Sigmoid colon (tissue), 7 donors: ENCODE results near the gene PDE1C. TPM values are rescaled to one million over a fixed set of nuclear protein-coding genes. Genes with fewer than 3 reads are reported as not detected.

ENCODE experiments used
- DNase-seq: peaks from one replicate; pipeline ENCODE4 v3.0.0-alpha.2; 2019
- H3K27ac ChIP-seq, 4 donors: fragments of 200-600 bp; sonication (generic); one replicate each; pipeline ENCODE4 v1.5.1; 2016 to 2019; ENCODE audit warnings: mild to moderate bottlenecking in 1 of 4
- H3K27me3 ChIP-seq, 3 donors: fragments of 200-600 bp; sonication (generic); one replicate each; pipeline ENCODE4 v1.5.1; 2019; ENCODE audit warnings: mild to moderate bottlenecking in 1 of 3
- H3K36me3 ChIP-seq, 4 donors: fragments of 200-600 bp; sonication (generic); one replicate each; pipeline ENCODE4 v1.5.1; 2016 to 2019
- H3K4me1 ChIP-seq, 4 donors: fragments of 200-600 bp; sonication (generic); one replicate each; pipeline ENCODE4 v1.5.1; 2017 to 2019
- H3K4me3 ChIP-seq, 4 donors: fragments of 200-600 bp; sonication (generic); one replicate each; pipeline ENCODE4 v1.5.1; 2017 to 2019; ENCODE audit warnings: mild to moderate bottlenecking in 2 of 4, moderate library complexity in 1 of 4
- H3K9me3 ChIP-seq, 4 donors: fragments of 200-600 bp in 3 of 4; sonication (generic) in 3 of 4; one replicate each; pipeline versions ENCODE4 v1.5.1 to v1.6.1; 2013 to 2019
- EP300 ChIP-seq, 4 donors: sonication (generic); formaldehyde crosslinking; IDR thresholded peaks; one replicate each; pipeline ENCODE4 v1.6.1; 2017; ENCODE audit warnings: antibody characterized with exemption in 4 of 4
- POLR2A ChIP-seq, 2 donors: fragments of 450-650 bp; IDR thresholded peaks; one replicate each; pipeline ENCODE4 v1.6.1; 2016; ENCODE audit warnings: antibody characterized with exemption in 2 of 2, mild to moderate bottlenecking in 2 of 2, moderate library complexity in 2 of 2
- POLR2AphosphoS5 ChIP-seq, 4 donors: sonication (generic); formaldehyde crosslinking; IDR thresholded peaks; one replicate each; pipeline ENCODE4 v1.6.1; 2017; ENCODE audit warnings: antibody characterized with exemption in 4 of 4
- whole genome bisulfite sequencing, 2 donors: extraction: QIAGEN DNeasy Blood & Tissue Kit; methylation state at CpG; one replicate each; pipeline ENCODE4 v1.1.7; 2013; 5-methylcytosine and 5-hydroxymethylcytosine counted together
- intact Hi-C: fragments of 100-400 bp; cut with DNase I; formaldehyde crosslinking; loops from one replicate; pipeline ENCODE4 v1.15.1; 2023
- polyA plus RNA-seq, 3 donors: library from polyadenylated mRNA; stranded (reverse); fragments of 200-250 nt; gene quantifications; one replicate each; pipeline ENCODE4 v1.2.3, GENCODE V29; 2013
- total RNA-seq, 4 donors: library from RNA; depleted of rRNA; stranded (reverse); fragments of >200 nt; gene quantifications; one replicate each; pipeline ENCODE4 v1.1.0, GENCODE V29; 2016
- TF ChIP-seq, protein P1 (sequence below), 4 experiments: fragments of 450-650 bp in 3 of 4; fragments of 200-600 bp in 1 of 4; IDR thresholded peaks; one replicate each; pipeline ENCODE4 v1.5.1; 2016 to 2019; ENCODE audit warnings: antibody characterized with exemption in 4 of 4, mild to moderate bottlenecking in 3 of 4, moderate library complexity in 2 of 4
- donor health status: healthy with polysubstance abuse.
- donor health status: Bipolar disorder and iron deficiency.
- donor health status: healthy.

The PDE1C gene
- total and polyA plus RNA-seq, 7 donors, result under 0.01 to 19.4 (median 5.9) TPM

DNA sequence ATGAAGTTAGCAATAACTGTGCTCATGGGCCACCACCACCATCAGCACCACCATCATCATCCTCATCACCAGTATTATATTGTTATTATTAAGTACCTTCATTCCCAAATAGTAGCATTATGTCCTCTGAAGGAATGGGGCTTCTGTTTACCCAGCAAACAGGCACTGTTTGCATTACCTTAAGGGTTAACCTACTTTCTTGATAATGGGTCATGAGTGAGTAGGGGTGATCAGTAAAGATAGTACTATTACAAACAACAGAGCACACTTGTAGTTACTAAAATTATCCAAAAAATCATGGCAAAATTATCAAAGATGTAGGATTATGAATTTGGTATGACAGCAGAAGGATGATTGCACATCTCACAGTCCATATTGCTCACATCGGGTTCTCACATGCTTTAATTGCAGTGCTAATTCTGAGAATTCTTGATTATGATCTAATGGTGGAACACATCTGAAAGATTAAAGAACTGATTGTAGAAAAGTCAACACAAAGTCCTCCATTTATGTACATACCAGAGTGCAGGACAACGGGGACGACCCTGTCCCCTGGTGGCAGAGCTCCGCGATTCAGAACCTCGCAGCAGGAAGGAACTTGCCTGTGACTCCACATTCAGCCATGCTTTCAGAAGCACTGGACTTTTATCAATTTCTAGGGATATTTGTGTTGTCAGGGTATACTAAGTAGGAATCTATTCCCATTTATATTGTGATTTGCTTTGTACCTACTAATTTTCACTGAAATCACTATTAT, 31.0 kb downstream of the PDE1C start:
- H3K36me3 ChIP-seq, result no peaks in the 10 kb centered on the region
- peaks cover 0 to 13% (median 2%) of the 10 kb centered on the region in 4 donors for H3K4me1 ChIP-seq
- no peak for DNase-seq
- H3K27ac ChIP-seq, result no peak overlapping the region
- no peaks in the 10 kb centered on the region for H3K9me3 ChIP-seq
- intact Hi-C loops, result no loop called here
- no peaks in the 10 kb centered on the region for H3K27me3 ChIP-seq
- TF ChIP-seq POLR2AphosphoS5 (IDR thresholded peaks at IDR 0.05) (no peak), EP300 (IDR thresholded peaks at IDR 0.05) (no peak), POLR2A (IDR thresholded peaks at IDR 0.05) (no peak)
- TF ChIP-seq, protein P1, sequence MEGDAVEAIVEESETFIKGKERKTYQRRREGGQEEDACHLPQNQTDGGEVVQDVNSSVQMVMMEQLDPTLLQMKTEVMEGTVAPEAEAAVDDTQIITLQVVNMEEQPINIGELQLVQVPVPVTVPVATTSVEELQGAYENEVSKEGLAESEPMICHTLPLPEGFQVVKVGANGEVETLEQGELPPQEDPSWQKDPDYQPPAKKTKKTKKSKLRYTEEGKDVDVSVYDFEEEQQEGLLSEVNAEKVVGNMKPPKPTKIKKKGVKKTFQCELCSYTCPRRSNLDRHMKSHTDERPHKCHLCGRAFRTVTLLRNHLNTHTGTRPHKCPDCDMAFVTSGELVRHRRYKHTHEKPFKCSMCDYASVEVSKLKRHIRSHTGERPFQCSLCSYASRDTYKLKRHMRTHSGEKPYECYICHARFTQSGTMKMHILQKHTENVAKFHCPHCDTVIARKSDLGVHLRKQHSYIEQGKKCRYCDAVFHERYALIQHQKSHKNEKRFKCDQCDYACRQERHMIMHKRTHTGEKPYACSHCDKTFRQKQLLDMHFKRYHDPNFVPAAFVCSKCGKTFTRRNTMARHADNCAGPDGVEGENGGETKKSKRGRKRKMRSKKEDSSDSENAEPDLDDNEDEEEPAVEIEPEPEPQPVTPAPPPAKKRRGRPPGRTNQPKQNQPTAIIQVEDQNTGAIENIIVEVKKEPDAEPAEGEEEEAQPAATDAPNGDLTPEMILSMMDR (IDR thresholded peaks at IDR 0.05), result no peak
- 45 to 69% methylated on average over 6 of the region's 6 CpGs for WGBS, 2 donors
- no peak overlapping the region for H3K4me3 ChIP-seq

DNA sequence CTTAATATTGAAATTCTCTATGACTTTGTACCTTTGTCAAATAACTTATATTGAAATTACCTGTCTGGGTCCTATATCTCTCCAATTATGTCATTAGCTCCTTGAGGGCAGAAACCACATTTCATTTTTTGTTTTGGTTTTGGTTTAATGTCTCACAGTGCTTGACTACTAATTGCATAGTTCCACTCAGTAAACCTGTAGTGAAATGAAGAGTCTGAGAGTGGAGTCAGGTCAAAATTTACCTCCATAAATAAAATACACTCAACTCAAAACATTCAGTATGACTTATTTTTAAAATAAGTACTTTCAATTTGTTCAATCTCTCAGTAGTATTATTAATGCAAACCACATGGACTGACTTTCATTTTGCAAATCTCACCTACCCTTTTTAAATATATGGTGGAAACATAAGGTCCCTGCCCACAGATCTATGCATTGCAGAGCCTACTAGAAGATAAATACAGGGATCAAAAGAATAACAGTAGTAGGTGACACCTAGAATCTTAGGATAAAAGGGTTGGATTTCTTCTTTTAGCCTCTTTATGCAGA, 32.5 kb downstream of the PDE1C start:
- no peaks in the 10 kb centered on the region for H3K9me3 ChIP-seq
- TF ChIP-seq POLR2AphosphoS5 (IDR thresholded peaks at IDR 0.05) (no peak), EP300 (IDR thresholded peaks at IDR 0.05) (no peak), POLR2A (IDR thresholded peaks at IDR 0.05) (no peak)
- TF ChIP-seq, protein P1 (IDR thresholded peaks at IDR 0.05), result no peak
- intact Hi-C loops, result no loop called here
- no peak for DNase-seq
- no peak overlapping the region for H3K27ac ChIP-seq
- H3K27me3 ChIP-seq, result no peaks in the 10 kb centered on the region
- peaks cover 0 to 13% (median 2%) of the 10 kb centered on the region in 4 donors for H3K4me1 ChIP-seq
- H3K4me3 ChIP-seq, result no peak overlapping the region
- no peaks in the 10 kb centered on the region for H3K36me3 ChIP-seq

DNA sequence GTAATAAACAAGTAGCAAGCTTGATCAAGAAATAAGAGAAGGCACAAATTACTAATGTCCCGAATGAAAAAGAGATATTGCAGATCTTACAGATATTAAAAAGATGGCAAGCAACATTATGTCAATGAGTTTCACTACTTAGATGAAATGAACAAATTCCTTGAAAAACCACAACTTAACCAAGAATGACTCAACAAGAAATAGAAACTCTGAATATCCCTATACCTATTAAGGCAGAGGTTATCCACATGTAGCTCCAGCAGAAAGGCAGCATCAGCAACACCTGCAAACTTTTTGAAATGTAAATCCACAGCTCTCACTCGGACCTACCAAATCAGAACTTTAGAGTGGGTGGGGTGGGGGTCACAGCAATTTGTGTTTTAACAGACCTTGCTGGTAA, 33.6 kb downstream of the PDE1C start:
- intact Hi-C loops, result no loop called here
- H3K9me3 ChIP-seq, result no peaks in the 10 kb centered on the region
- TF ChIP-seq, protein P1 (IDR thresholded peaks at IDR 0.05), result no peak
- TF ChIP-seq POLR2A (IDR thresholded peaks at IDR 0.05) (no peak), EP300 (IDR thresholded peaks at IDR 0.05) (no peak), POLR2AphosphoS5 (IDR thresholded peaks at IDR 0.05) (no peak)
- 45 to 78% methylated on average over 2 of the region's 2 CpGs for WGBS, 2 donors
- DNase-seq, result no peak
- H3K36me3 ChIP-seq, result no peaks in the 10 kb centered on the region
- peaks cover 0 to 13% (median 2%) of the 10 kb centered on the region in 4 donors for H3K4me1 ChIP-seq
- no peak overlapping the region for H3K4me3 ChIP-seq
- H3K27ac ChIP-seq, result no peak overlapping the region
- H3K27me3 ChIP-seq, result no peaks in the 10 kb centered on the region

DNA sequence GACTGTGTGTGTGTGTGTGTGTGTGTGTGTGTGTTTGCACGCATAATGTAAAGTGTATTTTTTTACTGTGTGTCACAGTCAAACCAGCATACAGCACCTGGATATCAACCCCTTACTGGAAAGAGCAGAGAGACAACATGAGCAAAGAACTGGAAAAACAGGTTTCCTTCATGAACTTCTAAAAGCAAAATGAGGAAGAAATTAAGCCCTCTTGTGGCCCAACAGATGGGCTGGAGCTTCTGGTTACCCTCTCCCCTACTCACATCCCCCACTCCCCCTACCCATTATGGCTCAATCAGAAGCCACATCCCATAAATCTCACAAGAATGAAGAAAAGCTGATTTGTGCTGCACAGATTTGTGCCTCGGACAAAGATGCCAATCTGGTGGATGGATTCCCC, 36.2 kb downstream of the PDE1C start:
- DNase-seq, result no peak
- Histone ChIP-seq H3K27me3 (no peaks in the 10 kb centered on the region), H3K9me3 (no peaks in the 10 kb centered on the region), H3K4me3 (no peak overlapping the region), H3K36me3 (no peaks in the 10 kb centered on the region), H3K27ac (no peak overlapping the region), H3K4me1 (no peaks in the 10 kb centered on the region)
- intact Hi-C loops, result no loop called here
- 58 to 79% methylated on average over 2 of the region's 2 CpGs for WGBS, 2 donors
- TF ChIP-seq, protein P1 (IDR thresholded peaks at IDR 0.05), result no peak
- TF ChIP-seq POLR2A (IDR thresholded peaks at IDR 0.05) (no peak), POLR2AphosphoS5 (IDR thresholded peaks at IDR 0.05) (no peak), EP300 (IDR thresholded peaks at IDR 0.05) (no peak)
